CD8-positive, alpha-beta memory T cell (primary cell): ENCODE measurements around the gene AFMID. TPM values are rescaled to one million over a fixed set of nuclear protein-coding genes. Genes with fewer than 3 reads are reported as not detected.
A peak's percentile ranks its signal among the peaks of the same experiment; 100 is the strongest.

Experiments used
- CTCF ChIA-PET: fragments of 350-600 bp; sonication (Branson Sonifier 250); formaldehyde crosslinking; loops from one replicate; lab custom pipeline; 2021; ENCODE audit warnings: antibody characterized with exemption; lab: Charles Lee
- POLR2A ChIA-PET: fragments of 350-600 bp; sonication (Branson Sonifier 250); formaldehyde crosslinking; loops from one replicate; lab custom pipeline; 2021; ENCODE audit warnings: antibody characterized with exemption; lab: Charles Lee
- DNase-seq, 5 donors: peaks; one replicate each; pipeline versions ENCODE4 v3.0.0 to v3.0.0-alpha.2; 2020 to 2022; ENCODE audit warnings: mixed read lengths in 1 of 5
- H3K27ac ChIP-seq: one replicate; pipeline ENCODE4 v1.7.0; 2013; ENCODE audit warnings: low read depth, mild to moderate bottlenecking, low read length, moderate library complexity
- H3K27me3 ChIP-seq: 2 replicates; pipeline ENCODE4 v1.7.0; 2013; ENCODE audit warnings: low read length, mild to moderate bottlenecking; ENCODE audit not compliant: insufficient read depth, poor library complexity, severe bottlenecking
- H3K36me3 ChIP-seq: 2 replicates; pipeline ENCODE4 v1.7.0; 2013; ENCODE audit warnings: mild to moderate bottlenecking, low read length, moderate library complexity; ENCODE audit not compliant: insufficient read depth
- H3K4me1 ChIP-seq: 2 replicates; pipeline ENCODE4 v1.7.0; 2013; ENCODE audit warnings: mild to moderate bottlenecking, low read length, moderate library complexity; ENCODE audit not compliant: insufficient read depth
- H3K4me3 ChIP-seq: 2 replicates; pipeline ENCODE4 v1.7.0; 2013; ENCODE audit warnings: mild to moderate bottlenecking, low read length
- H3K9me3 ChIP-seq: 2 replicates; pipeline ENCODE4 v1.7.0; 2013; ENCODE audit warnings: mild to moderate bottlenecking, low read length
- H3K27ac Mint-ChIP-seq, 8 donors: one replicate each; pipeline ENCODE4 v1.8.0; 2020 to 2021; ENCODE audit warnings: mixed read lengths in 8 of 8, mild to moderate bottlenecking in 6 of 8, inconsistent platforms in 3 of 8, moderate library complexity in 3 of 8
- H3K27me3 Mint-ChIP-seq, 2 donors: one replicate each; pipeline ENCODE4 v1.8.0; 2020 to 2021; ENCODE audit warnings: mixed read lengths in 2 of 2, mild to moderate bottlenecking in 1 of 2, moderate library complexity in 1 of 2
- H3K36me3 Mint-ChIP-seq, 3 donors: one replicate each; pipeline ENCODE4 v1.8.0; 2020 to 2021; ENCODE audit warnings: mixed read lengths in 3 of 3, inconsistent platforms in 1 of 3, mild to moderate bottlenecking in 1 of 3
- H3K4me1 Mint-ChIP-seq, 3 donors: one replicate each; pipeline ENCODE4 v1.8.0; 2020 to 2021; ENCODE audit warnings: mixed read lengths in 3 of 3, inconsistent platforms in 1 of 3, mild to moderate bottlenecking in 1 of 3
- H3K4me3 Mint-ChIP-seq, 7 donors: one replicate each; pipeline ENCODE4 v1.8.0; 2020 to 2021; ENCODE audit warnings: mixed read lengths in 7 of 7, mild to moderate bottlenecking in 6 of 7, moderate library complexity in 4 of 7, inconsistent platforms in 2 of 7
- H3K9me3 Mint-ChIP-seq, 5 donors: one replicate each; pipeline ENCODE4 v1.8.0; 2020 to 2022; ENCODE audit warnings: mixed read lengths in 5 of 5, mild to moderate bottlenecking in 3 of 5, moderate library complexity in 2 of 5, inconsistent platforms in 1 of 5
- polyA plus RNA-seq: library from polyadenylated mRNA; unstranded; fragments of 300-500 nt; fragmentation: Illumina TruSeq; gene quantifications from one replicate; pipeline ENCODE4 v1.2.3, GENCODE V29; 2021
- total RNA-seq, 2 experiments: library from RNA; stranded (reverse); gene quantifications; one replicate each; pipeline ENCODE4 v1.2.3, GENCODE V29; 2021

AFMID gene
- total and polyA plus RNA-seq, 3 experiments from 2014 or later, result 1.4 to 30.2 (median 24.7) TPM

DNA sequence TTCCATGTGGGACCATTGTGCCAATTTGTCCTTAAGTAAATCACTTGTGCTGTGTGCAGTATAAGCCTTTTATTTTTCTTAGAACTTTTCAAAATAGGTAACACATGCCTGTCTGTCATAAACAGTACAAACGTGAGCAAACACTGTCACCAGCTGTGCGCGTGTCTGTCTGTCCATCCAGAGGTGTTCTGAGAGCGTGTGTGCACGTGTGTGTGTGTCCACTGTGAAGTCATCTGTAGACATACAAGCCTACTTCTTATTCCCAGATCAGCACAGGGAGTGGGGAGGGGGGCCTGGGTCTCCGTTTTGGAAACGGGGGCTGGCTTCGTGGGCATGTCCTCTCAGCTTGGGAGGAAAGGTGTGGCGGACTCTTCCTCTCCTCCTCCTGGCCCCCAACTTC lies 53.7 kb downstream of the AFMID start:
- CTCF ChIA-PET, result no interaction called here
- H3K36me3 Mint-ChIP-seq, result no peaks in the 10 kb centered on the region
- no peaks in the 10 kb centered on the region for H3K9me3 Mint-ChIP-seq
- Histone ChIP-seq H3K4me3 (no peak overlapping the region), H3K27ac (no peak overlapping the region), H3K36me3 (no peaks in the 10 kb centered on the region), H3K27me3 (no peaks in the 10 kb centered on the region), H3K9me3 (no peaks in the 10 kb centered on the region), H3K4me1 (no peaks in the 10 kb centered on the region)
- no peak for DNase-seq
- H3K27me3 Mint-ChIP-seq, result no peaks in the 10 kb centered on the region
- H3K4me1 Mint-ChIP-seq, result peaks cover 0 to 7% (median 0%) of the 10 kb centered on the region in 3 donors
- POLR2A ChIA-PET, result no interaction called here
- H3K27ac Mint-ChIP-seq, result peak overlapping the region in 3 of 8 donors; percentile 7 to 68 (median 38)
- H3K4me3 Mint-ChIP-seq, result no peak overlapping the region

DNA sequence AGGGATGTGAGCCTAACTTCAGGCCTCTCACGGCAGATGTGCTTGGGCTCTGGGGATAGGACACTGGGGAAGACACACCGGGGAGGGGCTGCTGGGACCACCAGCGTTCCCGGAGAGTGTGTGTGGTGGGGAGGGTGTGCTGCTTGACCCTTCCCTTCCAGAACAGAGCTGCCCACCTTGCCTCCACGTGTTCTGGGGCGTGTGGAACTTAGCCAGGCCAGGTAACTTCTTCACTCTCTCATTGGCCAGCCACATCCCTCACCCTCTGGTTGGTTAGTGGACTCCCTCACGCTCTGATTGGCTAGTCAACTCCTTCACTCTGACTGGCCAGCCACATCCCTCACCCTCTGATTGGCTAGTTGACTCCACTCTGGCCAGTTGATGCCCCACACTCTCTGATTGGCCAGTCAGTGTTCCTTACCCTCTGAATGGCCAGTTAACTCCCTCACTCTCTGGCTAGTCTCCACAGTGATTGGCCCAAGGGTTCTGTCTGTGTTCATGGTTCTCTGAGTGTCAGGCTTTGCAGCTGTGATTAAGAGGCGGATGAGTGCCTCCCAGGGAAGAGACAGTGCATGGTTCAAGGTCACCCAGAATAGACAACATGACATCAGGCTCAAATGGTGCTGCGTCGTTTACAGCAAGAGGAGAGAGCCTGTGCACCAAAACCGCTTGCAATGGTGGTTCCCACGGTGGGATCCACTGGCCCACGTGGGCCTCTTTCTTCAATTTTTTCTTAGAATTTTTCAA lies 54.3 kb downstream of the AFMID start:
- Histone ChIP-seq H3K27me3 (no peaks in the 10 kb centered on the region), H3K27ac (no peak overlapping the region), H3K9me3 (no peaks in the 10 kb centered on the region), H3K4me1 (no peaks in the 10 kb centered on the region), H3K4me3 (no peak overlapping the region), H3K36me3 (no peaks in the 10 kb centered on the region)
- H3K9me3 Mint-ChIP-seq, result no peaks in the 10 kb centered on the region
- H3K27me3 Mint-ChIP-seq, result no peaks in the 10 kb centered on the region
- CTCF ChIA-PET, result interaction anchor here (1.6 kb wide), 1 partner anchor 10 kb away, joined by 7 read pairs; no protein-coding TSS in a partner anchor
- H3K4me3 Mint-ChIP-seq, result no peak overlapping the region
- POLR2A ChIA-PET, result no interaction called here
- H3K27ac Mint-ChIP-seq, result peak overlapping the region in 1 of 8 donors; percentile 7
- H3K4me1 Mint-ChIP-seq, result peaks cover 0 to 7% (median 0%) of the 10 kb centered on the region in 3 donors
- no peaks in the 10 kb centered on the region for H3K36me3 Mint-ChIP-seq
- no peak for DNase-seq

DNA sequence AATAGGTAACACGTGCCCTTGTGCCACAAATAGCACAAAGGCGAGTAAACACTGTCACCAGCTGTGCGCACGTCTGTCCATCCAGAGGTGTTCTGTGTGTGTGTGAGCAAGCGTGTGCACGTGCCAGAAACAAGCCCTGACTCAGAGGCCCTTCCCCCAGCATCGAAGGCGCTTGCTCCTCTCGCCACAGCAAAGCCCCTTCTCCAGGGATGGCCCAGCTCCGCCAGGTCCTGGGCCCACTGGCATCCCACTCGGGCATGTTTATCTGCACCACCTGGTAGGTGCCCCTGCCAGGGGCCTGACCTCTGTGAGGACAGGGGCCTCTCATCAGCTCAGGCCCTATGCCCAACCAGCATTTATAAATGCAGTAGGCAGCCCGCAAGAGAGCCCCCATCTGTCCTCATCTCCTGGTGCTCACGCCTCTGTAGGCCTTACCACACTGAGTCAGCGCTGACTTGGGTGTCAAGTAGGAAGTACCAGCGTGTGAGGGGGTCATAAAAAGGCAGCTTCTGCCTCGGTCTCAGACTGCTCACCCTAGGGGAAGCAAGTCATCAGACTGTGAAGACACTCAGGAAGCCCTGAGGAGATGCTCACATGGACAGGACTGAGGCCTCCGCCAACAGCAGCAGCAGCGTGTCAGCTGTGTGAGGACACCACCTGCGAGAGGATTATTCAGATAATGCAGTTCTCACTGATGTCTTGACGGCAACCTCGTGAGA lies 55.0 kb downstream of the AFMID start:
- H3K9me3 ChIP-seq, result no peaks in the 10 kb centered on the region
- no peak for DNase-seq
- H3K36me3 Mint-ChIP-seq, result no peaks in the 10 kb centered on the region
- peaks cover 0 to 7% (median 0%) of the 10 kb centered on the region in 3 donors for H3K4me1 Mint-ChIP-seq
- H3K36me3 ChIP-seq, result no peaks in the 10 kb centered on the region
- CTCF ChIA-PET, result interaction anchor here (1.6 kb wide), 1 partner anchor 9 kb away, joined by 7 read pairs; no protein-coding TSS in a partner anchor
- H3K4me3 Mint-ChIP-seq, result no peak overlapping the region
- POLR2A ChIA-PET, result no interaction called here
- peak overlapping the region in 1 of 8 donors; percentile 36 for H3K27ac Mint-ChIP-seq
- H3K4me1 ChIP-seq, result no peaks in the 10 kb centered on the region
- no peaks in the 10 kb centered on the region for H3K27me3 Mint-ChIP-seq
- no peak overlapping the region for H3K4me3 ChIP-seq
- no peak overlapping the region for H3K27ac ChIP-seq
- H3K9me3 Mint-ChIP-seq, result no peaks in the 10 kb centered on the region
- H3K27me3 ChIP-seq, result no peaks in the 10 kb centered on the region

DNA sequence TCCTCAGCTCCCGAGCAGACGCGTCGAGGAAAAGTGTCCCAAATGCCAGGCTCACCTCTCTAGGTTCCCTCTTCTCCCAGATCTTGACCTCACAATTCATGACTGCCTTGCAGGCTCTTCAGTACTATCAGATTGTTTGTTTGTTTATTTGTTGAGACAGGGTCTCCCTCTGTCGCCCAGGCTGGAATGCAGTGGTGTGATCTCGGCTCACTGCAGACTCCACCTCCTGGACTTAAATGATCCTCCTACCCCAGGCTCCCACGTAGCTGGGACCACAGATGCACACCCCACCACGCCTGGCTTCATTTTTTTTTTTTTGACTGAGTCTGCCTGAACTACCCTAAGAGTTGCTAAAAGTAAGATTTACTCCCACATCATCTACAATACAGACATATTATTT lies 60.1 kb downstream of the AFMID start:
- Histone ChIP-seq H3K36me3 (no peaks in the 10 kb centered on the region), H3K27me3 (no peaks in the 10 kb centered on the region), H3K4me1 (peaks cover 26% of the 10 kb centered on the region), H3K4me3 (no peak overlapping the region), H3K9me3 (no peaks in the 10 kb centered on the region), H3K27ac (no peak overlapping the region)
- peaks cover 15 to 33% (median 17%) of the 10 kb centered on the region in 3 donors for H3K4me1 Mint-ChIP-seq
- H3K36me3 Mint-ChIP-seq, result no peaks in the 10 kb centered on the region
- ChIA-PET CTCF (no interaction called here), POLR2A (no interaction called here)
- H3K4me3 Mint-ChIP-seq, result no peak overlapping the region
- peaks cover 0 to 1% of the 10 kb centered on the region in 2 donors for H3K27me3 Mint-ChIP-seq
- H3K27ac Mint-ChIP-seq, result peak overlapping the region in 1 of 8 donors; percentile 60
- H3K9me3 Mint-ChIP-seq, result no peaks in the 10 kb centered on the region
- DNase-seq, result no peak

DNA sequence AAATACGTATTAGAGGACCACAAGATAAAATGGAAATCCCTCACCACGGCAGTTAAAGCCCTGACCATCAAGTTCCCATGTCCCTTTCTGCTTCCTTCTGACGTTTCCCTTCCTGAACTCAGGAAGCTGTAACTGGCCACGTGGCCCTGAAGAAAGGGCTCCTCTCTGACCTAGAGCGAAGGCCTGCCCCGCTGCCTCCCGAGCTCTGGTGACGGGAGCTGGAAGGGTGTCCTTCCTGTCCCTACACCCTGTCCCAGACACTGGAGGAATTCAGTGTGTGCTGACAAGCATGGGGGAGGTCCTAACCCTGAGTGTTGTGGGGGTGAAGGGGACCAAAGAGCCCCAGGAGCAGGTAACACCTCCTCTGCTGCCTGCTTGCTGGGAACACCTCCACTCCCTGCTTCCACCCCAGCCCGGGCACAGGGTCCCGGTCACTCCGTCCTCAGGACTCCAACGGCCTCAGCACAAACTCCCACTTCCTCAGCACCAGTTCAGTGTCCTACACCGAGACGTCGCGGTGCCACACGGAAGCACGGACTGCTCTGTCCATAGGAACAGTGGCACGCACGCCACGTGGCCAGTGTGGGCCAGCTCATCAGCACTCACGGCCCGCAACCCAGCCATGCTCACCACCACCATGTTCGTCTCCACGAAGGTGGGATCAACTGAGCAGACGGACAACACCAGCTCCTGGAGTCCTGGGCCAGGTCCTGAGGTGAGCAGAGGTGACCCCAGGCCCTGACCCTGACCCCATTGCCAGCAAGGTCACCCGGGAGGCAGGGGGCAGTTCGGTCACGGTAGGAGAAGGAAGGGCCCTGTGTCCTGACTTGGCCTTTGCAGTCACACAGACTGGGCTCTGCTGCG lies 61.1 kb downstream of the AFMID start:
- Histone ChIP-seq H3K36me3 (no peaks in the 10 kb centered on the region), H3K27me3 (no peaks in the 10 kb centered on the region), H3K27ac (no peak overlapping the region), H3K4me1 (peaks cover 36% of the 10 kb centered on the region), H3K9me3 (no peaks in the 10 kb centered on the region), H3K4me3 (no peak overlapping the region)
- peak in 1 of 5 donors; percentile 43 for DNase-seq
- no peaks in the 10 kb centered on the region for H3K9me3 Mint-ChIP-seq
- CTCF ChIA-PET, result interaction anchor here (2.0 kb wide), 1 partner anchor 174 kb away, joined by 15 read pairs; no protein-coding TSS in a partner anchor
- H3K4me1 Mint-ChIP-seq, result peaks cover 25 to 36% (median 27%) of the 10 kb centered on the region in 3 donors
- H3K27ac Mint-ChIP-seq, result no peak overlapping the region
- peaks cover 0 to 2% of the 10 kb centered on the region in 2 donors for H3K27me3 Mint-ChIP-seq
- H3K36me3 Mint-ChIP-seq, result no peaks in the 10 kb centered on the region
- POLR2A ChIA-PET, result interaction anchor here (1.2 kb wide), 1 partner anchor 10 kb away, joined by 3 read pairs; no protein-coding TSS in a partner anchor
- H3K4me3 Mint-ChIP-seq, result no peak overlapping the region

DNA sequence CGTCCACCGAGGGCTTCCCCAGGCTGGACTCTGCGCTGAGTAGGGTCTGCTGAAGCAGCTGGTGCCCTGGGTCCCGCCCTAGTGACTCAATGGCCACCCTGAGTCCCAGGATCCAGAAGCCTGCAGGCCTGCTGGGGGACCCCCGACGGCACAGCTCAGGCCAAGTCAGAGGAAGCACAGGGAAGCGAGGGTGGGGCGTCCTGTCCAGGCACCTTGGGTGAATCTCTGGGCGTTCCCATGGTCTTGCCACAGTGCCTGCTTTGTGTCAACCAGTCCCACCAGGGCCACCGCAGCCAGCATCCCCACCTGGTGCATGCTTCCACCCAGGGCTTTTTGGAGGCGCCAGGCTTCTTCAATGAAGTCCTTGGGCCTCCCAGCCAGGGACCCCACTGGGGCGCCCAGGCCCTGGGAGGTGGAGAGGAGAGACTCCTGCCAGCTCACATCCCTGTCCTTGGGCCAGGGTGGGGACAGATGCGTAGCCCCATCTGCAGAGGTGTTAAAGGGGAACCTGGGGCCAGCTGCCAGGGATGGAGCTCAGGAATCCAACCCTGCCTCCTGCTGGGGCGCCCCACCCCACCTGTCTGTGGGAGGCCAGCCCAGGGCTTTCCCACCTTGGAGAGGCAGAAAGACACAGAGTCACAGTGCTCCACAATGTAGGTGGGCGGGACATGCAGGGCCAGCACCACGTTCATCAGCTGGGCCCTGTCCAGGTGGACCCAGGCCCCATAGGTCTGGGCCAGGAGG lies 62.1 kb downstream of the AFMID start:
- Mint-ChIP-seq H3K4me3 (no peak overlapping the region), H3K27me3 (peaks cover 0 to 2% of the 10 kb centered on the region in 2 donors), H3K36me3 (no peaks in the 10 kb centered on the region), H3K27ac (peak overlapping the region in 1 of 8 donors; percentile 38), H3K4me1 (peaks cover 28 to 42% (median 34%) of the 10 kb centered on the region in 3 donors), H3K9me3 (no peaks in the 10 kb centered on the region)
- H3K9me3 ChIP-seq, result no peaks in the 10 kb centered on the region
- no peaks in the 10 kb centered on the region for H3K36me3 ChIP-seq
- no peak overlapping the region for H3K27ac ChIP-seq
- no peaks in the 10 kb centered on the region for H3K27me3 ChIP-seq
- POLR2A ChIA-PET, result interaction anchor here (1.2 kb wide), 1 partner anchor 11 kb away, joined by 3 read pairs; no protein-coding TSS in a partner anchor
- CTCF ChIA-PET, result interaction anchor here (1.0 to 3.1 kb wide), 5 partner anchors 10 to 173 kb away, joined by 3 to 15 read pairs (median 5); no protein-coding TSS in a partner anchor
- peaks cover 44% of the 10 kb centered on the region for H3K4me1 ChIP-seq
- no peak for DNase-seq
- H3K4me3 ChIP-seq, result no peak overlapping the region
